ENCODE results near the gene PCNX4.
"Not testable (repeated sequence)": the region's sequence is repeated elsewhere in the genome, so short reads cannot be mapped to it uniquely, and the experiment has no call there.

PCNX4 gene

DNA sequence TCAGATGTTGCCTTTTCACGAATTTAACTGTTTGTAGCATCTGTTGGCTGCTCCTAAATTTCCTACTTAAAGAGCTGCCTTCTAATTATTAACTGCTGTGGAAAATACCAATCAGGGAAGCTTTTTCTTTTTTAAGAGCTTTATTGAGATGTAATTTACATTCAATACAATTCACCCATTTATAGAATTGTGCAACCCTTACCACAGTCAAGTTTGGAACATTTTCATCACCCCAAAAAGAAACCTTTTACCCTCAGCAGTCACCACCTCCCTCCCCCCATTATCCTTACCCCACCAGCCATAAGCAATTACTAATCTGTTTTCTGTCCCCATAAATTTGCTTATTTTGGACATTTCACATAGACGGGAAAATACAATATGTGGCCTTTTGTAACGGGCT is 1.4 kb downstream of the PCNX4 start:
- TF ChIP-seq, protein P1, sequence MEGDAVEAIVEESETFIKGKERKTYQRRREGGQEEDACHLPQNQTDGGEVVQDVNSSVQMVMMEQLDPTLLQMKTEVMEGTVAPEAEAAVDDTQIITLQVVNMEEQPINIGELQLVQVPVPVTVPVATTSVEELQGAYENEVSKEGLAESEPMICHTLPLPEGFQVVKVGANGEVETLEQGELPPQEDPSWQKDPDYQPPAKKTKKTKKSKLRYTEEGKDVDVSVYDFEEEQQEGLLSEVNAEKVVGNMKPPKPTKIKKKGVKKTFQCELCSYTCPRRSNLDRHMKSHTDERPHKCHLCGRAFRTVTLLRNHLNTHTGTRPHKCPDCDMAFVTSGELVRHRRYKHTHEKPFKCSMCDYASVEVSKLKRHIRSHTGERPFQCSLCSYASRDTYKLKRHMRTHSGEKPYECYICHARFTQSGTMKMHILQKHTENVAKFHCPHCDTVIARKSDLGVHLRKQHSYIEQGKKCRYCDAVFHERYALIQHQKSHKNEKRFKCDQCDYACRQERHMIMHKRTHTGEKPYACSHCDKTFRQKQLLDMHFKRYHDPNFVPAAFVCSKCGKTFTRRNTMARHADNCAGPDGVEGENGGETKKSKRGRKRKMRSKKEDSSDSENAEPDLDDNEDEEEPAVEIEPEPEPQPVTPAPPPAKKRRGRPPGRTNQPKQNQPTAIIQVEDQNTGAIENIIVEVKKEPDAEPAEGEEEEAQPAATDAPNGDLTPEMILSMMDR (conservative IDR thresholded peaks at IDR 0.05): no peak
- TF ChIP-seq ZFX (IDR thresholded peaks at IDR 0.05): no peak
- peak overlapping the region; percentile 92; the same call in 1 of the 2 replicates for H3K27ac ChIP-seq

DNA sequence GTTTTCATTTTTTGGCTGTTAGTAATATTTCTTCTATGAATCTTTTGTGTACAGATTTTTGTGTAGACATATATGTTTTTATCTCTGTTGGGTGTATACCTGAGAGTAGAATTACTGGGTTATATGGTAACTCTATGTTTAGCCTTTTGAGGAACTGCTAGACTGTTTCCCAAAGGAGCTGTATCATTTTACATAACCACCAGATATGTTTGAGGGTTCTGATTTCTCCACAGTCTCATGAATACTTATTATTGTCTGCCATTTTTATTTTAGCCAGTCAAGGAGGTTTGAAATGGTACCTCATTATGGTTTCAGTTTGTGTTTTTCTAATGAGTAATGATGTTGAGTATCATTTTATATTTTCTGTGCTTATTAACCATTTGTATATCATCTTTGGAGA is 1.9 kb downstream of the PCNX4 start:
- TF ChIP-seq ZFX (IDR thresholded peaks at IDR 0.05): no peak
- TF ChIP-seq, protein P1 (conservative IDR thresholded peaks at IDR 0.05): no peak
- no peak overlapping the region for H3K27ac ChIP-seq

DNA sequence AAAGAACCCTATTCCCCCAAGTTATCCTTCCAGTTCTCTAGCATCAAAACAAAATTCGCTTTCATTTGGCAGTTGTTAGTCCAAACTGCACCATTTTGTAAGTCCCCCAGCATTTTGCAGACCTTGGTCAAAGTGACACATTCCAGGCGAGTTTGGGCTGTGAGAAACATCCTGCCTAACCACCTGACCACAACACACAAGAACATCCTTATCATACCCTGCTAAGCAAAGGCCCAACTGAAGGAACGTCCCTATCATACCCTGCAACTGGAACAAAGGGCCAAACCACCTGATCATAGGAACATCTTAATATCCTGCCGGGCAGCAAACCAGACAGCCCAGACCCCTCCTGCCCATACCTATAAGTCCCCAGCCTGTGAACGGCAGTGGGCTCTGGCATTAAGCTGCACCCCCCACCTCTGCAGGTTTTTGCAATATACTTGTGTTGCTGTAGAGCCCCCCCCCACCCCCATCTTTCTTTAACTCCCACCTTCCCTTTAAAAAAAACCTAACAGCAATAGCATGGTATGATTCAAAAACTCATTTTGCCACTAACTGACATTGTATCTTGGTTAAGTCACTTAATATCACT is 2.7 kb downstream of the PCNX4 start:
- TF ChIP-seq ZFX (IDR thresholded peaks at IDR 0.05): no peak
- TF ChIP-seq, protein P1 (conservative IDR thresholded peaks at IDR 0.05): no peak
- no peak overlapping the region for H3K27ac ChIP-seq

DNA sequence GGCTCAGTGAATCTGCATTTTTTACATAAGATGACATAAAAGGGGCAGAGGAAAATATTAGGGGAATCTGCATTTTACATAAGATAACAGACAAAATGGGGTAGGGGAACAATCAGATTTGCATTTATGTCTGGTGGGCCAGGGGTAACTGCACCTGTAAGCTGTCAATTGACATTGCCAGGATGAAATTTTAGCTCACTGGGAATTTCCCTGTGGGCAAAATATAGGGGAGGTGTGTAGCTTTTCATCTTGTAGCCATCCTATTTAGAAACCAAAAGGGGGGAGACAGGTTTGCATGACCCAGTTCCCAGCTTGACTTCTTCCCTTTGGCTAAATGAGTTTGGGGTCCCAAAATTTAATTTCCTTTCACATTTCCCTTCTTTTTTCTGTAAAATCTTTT is 3.5 kb downstream of the PCNX4 start:
- H3K27ac ChIP-seq: no peak overlapping the region
- TF ChIP-seq, protein P1 (conservative IDR thresholded peaks at IDR 0.05): no peak
- TF ChIP-seq ZFX (IDR thresholded peaks at IDR 0.05): no peak

DNA sequence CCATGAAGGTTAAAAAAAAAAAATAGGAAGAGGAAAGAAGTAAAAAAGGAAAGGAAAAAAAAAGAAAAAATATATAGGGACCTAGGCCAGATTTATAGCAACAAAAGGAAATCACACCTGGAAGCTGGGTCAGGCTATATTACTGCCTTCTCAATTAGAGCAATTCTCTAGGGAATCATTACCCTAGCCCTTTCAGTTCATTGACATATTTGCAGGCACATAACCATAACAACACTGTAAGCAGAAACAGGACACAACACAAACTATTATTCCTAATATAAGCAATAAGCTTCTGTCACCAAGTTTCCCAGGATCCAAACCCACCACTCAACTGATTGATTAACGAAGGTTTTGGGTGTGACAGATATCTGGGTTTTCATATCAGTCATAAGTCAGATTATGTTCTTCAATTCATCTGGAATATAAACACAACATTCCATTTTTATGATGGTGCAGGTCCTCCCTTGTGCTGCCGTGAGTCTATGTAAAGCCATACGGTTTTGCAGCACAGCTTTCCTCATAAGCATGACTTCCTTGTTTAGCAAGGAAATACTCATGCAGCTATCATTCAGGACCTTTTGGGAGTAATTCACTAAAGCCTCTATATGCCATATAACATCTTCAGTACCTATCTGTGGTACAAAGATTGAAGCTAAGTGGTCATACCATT is 4.2 kb downstream of the PCNX4 start:
- no peak for TF ChIP-seq ZFX (IDR thresholded peaks at IDR 0.05)
- TF ChIP-seq, protein P1 (conservative IDR thresholded peaks at IDR 0.05): no peak
- H3K27ac ChIP-seq: no peak overlapping the region

DNA sequence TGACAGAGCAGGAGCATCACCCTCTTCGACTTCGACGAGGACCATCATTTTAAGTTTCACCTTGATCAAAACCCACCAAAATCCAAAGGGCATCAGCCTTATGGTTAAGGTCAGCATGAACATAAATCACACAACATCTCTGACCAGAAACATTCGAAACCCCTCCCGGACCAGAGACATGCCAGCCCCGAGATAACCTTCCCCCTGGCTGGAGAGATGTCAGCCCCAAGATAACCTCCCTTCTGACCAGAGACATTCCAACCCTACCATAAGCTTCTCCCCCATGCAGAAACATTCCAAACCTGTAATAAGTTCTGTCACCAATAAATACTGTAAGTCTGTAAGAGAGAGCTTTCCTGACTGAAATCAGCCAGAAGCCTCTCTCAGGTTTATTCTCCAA is 6.3 kb downstream of the PCNX4 start:
- H3K27ac ChIP-seq: no peak overlapping the region
- TF ChIP-seq, protein P1 (conservative IDR thresholded peaks at IDR 0.05): no peak
- no peak for TF ChIP-seq ZFX (IDR thresholded peaks at IDR 0.05)

DNA sequence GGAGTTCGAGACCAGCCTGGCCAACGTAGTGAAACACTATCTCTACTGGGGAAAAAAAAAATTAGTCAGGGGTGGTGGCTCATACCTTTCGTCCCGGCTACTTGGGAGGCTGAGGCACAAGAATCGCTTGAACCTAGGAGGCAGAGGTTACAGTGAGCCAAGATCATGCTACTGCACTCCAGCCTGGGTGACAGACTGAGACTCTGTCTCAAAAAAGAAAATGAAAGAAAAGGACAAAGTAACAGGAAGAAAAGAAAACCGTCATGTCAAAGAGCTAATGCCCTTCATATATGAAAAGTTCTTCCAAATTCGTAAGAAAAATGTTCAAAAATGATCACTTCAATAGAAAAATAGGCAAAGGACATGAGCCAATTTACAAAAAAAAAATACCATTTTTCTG is 8.1 kb downstream of the PCNX4 start:
- H3K27ac ChIP-seq: not testable (repeated sequence)

DNA sequence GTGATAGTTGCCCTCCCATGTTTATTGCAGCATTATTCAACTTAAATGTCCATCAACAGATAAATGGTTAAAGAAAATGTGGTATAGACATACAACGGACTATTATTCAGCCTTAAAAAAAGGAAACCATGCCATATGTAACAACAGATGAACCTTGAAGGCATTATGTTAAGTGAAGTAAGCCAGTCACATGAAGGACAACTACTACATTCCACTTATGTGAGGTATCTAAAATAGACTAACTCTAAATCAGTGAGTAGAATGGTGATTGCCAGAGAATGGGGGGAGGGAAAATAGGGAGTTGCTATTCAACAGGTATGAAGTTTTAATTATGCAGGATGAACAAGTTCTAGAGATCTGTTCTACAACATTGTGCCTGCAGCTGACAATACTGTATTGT is 10.1 kb downstream of the PCNX4 start:
- TF ChIP-seq, protein P1 (conservative IDR thresholded peaks at IDR 0.05): no peak
- TF ChIP-seq ZFX (IDR thresholded peaks at IDR 0.05): no peak
- H3K27ac ChIP-seq: no peak overlapping the region

Measured in C4-2B (cell line).